Ascending aorta (tissue), 2 donors: ENCODE results near the gene RYR3. TPM values are rescaled to one million over a fixed set of nuclear protein-coding genes. Genes with fewer than 3 reads are reported as not detected.

Experiments used
- DNase-seq, 2 donors: peaks; one replicate each; pipeline ENCODE4 v3.0.0-alpha.2; 2019; ENCODE audit warnings: low spot score in 2 of 2
- H3K27ac ChIP-seq, 2 donors: fragments of 200-600 bp; sonication (generic); one replicate each; pipeline ENCODE4 v1.5.1; 2016 to 2017; ENCODE audit warnings: mild to moderate bottlenecking in 1 of 2
- H3K27me3 ChIP-seq: fragments of 200-600 bp; sonication (generic); one replicate; pipeline ENCODE4 v1.5.1; 2017
- H3K36me3 ChIP-seq, 2 donors: fragments of 200-600 bp; sonication (generic); one replicate each; pipeline ENCODE4 v1.5.1; 2016
- H3K4me1 ChIP-seq, 2 donors: fragments of 200-600 bp; sonication (generic); one replicate each; pipeline ENCODE4 v1.5.1; 2016 to 2017; ENCODE audit warnings: mild to moderate bottlenecking in 1 of 2
- H3K4me3 ChIP-seq, 2 donors: fragments of 200-600 bp; sonication (generic); one replicate each; pipeline ENCODE4 v1.5.1; 2016 to 2017; ENCODE audit warnings: mild to moderate bottlenecking in 1 of 2
- H3K9me3 ChIP-seq, 2 donors: fragments of 200-600 bp; sonication (generic); one replicate each; pipeline ENCODE4 v1.5.1; 2016
- CTCF ChIP-seq, 3 experiments: fragments of 200-600 bp in 2 of 3; fragments of 450-650 bp in 1 of 3; sonication (generic) in 2 of 3; IDR thresholded peaks; one replicate each; pipeline ENCODE4 v1.5.1; 2016 to 2019; ENCODE audit warnings: antibody characterized with exemption in 3 of 3, mild to moderate bottlenecking in 1 of 3, moderate library complexity in 1 of 3
- intact Hi-C: fragments of 100-400 bp; cut with DNase I; formaldehyde crosslinking; loops from one replicate; pipeline ENCODE4 v1.15.1; 2023
- total RNA-seq: library from RNA; depleted of rRNA; stranded (reverse); fragments of >200 nt; gene quantifications from one replicate; pipeline ENCODE4 v1.1.0, GENCODE V29; 2016

Gene RYR3
- total RNA-seq, 1 donor from 2014 or later: 3.1 TPM

GRCh38 chr15:33830351-33830750, 519.6 kb downstream of the RYR3 start:
- no peak overlapping the region for H3K27ac ChIP-seq
- no peaks in the 10 kb centered on the region for H3K27me3 ChIP-seq
- H3K9me3 ChIP-seq: no peaks in the 10 kb centered on the region
- no peak for DNase-seq
- H3K4me1 ChIP-seq: no peaks in the 10 kb centered on the region
- no peak for TF ChIP-seq CTCF (IDR thresholded peaks at IDR 0.05)
- H3K4me3 ChIP-seq: no peak overlapping the region
- intact Hi-C loops: no loop called here
- H3K36me3 ChIP-seq: peaks cover 0 to 4% of the 10 kb centered on the region in 2 donors

GRCh38 chr15:33831646-33832045, 520.9 kb downstream of the RYR3 start:
- no peak for TF ChIP-seq CTCF (IDR thresholded peaks at IDR 0.05)
- no peak overlapping the region for H3K4me3 ChIP-seq
- no peaks in the 10 kb centered on the region for H3K9me3 ChIP-seq
- intact Hi-C loops: no loop called here
- peaks cover 0 to 4% of the 10 kb centered on the region in 2 donors for H3K36me3 ChIP-seq
- H3K4me1 ChIP-seq: no peaks in the 10 kb centered on the region
- no peaks in the 10 kb centered on the region for H3K27me3 ChIP-seq
- no peak for DNase-seq
- no peak overlapping the region for H3K27ac ChIP-seq

- Histone ChIP-seq H3K27me3 (no peaks in the 10 kb centered on the region), H3K9me3 (no peaks in the 10 kb centered on the region), H3K36me3 (peaks cover 0 to 2% of the 10 kb centered on the region in 2 donors), H3K4me3 (no peak overlapping the region), H3K4me1 (no peaks in the 10 kb centered on the region), H3K27ac (no peak overlapping the region)
- no peak for TF ChIP-seq CTCF (IDR thresholded peaks at IDR 0.05)
- intact Hi-C loops: no loop called here
- DNase-seq: no peak
Observed at GRCh38 chr15:33834892-33835743, 524.4 kb downstream of the RYR3 start.

GRCh38 chr15:33837294-33837693, 526.5 kb downstream of the RYR3 start:
- no peak for TF ChIP-seq CTCF (IDR thresholded peaks at IDR 0.05)
- Histone ChIP-seq H3K4me3 (no peak overlapping the region), H3K4me1 (no peaks in the 10 kb centered on the region), H3K27ac (no peak overlapping the region), H3K36me3 (peaks cover 0 to 2% of the 10 kb centered on the region in 2 donors), H3K27me3 (no peaks in the 10 kb centered on the region), H3K9me3 (no peaks in the 10 kb centered on the region)
- DNase-seq: no peak
- intact Hi-C loops: no loop called here

- Histone ChIP-seq H3K36me3 (peaks cover 0 to 2% of the 10 kb centered on the region in 2 donors), H3K4me3 (no peak overlapping the region), H3K27me3 (no peaks in the 10 kb centered on the region), H3K4me1 (no peaks in the 10 kb centered on the region), H3K9me3 (no peaks in the 10 kb centered on the region), H3K27ac (no peak overlapping the region)
- intact Hi-C loops: no loop called here
- no peak for DNase-seq
- no peak for TF ChIP-seq CTCF (IDR thresholded peaks at IDR 0.05)
Observed at GRCh38 chr15:33839540-33839939, 528.8 kb downstream of the RYR3 start.
